Tibial artery (tissue), 4 donors: Measurements from ENCODE around the gene THTPA.

Experiments used
- DNase-seq, 2 donors: peaks; one replicate each; pipeline ENCODE4 v3.0.0-alpha.2; 2019
- H3K27ac ChIP-seq, 2 donors: fragments of 200-600 bp; sonication (generic) in 1 of 2; 1 replicate in 1 of 2; 2 replicates in 1 of 2; pipeline ENCODE4 v1.5.1; 2018 to 2019; ENCODE audit warnings: mild to moderate bottlenecking in 1 of 2
- H3K27me3 ChIP-seq, 2 donors: fragments of 200-600 bp; sonication (generic) in 1 of 2; one replicate each; pipeline versions ENCODE4 v1.5.1 to v1.6.0; 2016 to 2019
- H3K36me3 ChIP-seq, 3 donors: fragments of 200-600 bp; sonication (generic) in 2 of 3; one replicate each; pipeline ENCODE4 v1.5.1; 2016 to 2019; ENCODE audit warnings: mild to moderate bottlenecking in 2 of 3
- H3K4me1 ChIP-seq, 4 donors: fragments of 200-600 bp; sonication (generic) in 2 of 4; 1 replicate in 3 of 4; 2 replicates in 1 of 4; pipeline ENCODE4 v1.5.1; 2016 to 2019
- H3K4me3 ChIP-seq, 2 donors: fragments of 200-600 bp; sonication (generic) in 1 of 2; 1 replicate in 1 of 2; 2 replicates in 1 of 2; pipeline ENCODE4 v1.5.1; 2018 to 2019; ENCODE audit warnings: mild to moderate bottlenecking in 2 of 2
- H3K9me3 ChIP-seq, 3 donors: fragments of 200-600 bp; sonication (generic) in 1 of 3; one replicate each; pipeline ENCODE4 v1.5.1; 2016 to 2019
- intact Hi-C: fragments of 100-400 bp; cut with DNase I; formaldehyde crosslinking; loops from one replicate; pipeline ENCODE4 v1.15.0; 2023; ENCODE audit warnings: low total_unique reads
- TF ChIP-seq, protein P1 (sequence below), 2 experiments: fragments of 200-600 bp in 1 of 2; fragments of 450-650 bp in 1 of 2; IDR thresholded peaks; one replicate each; pipeline ENCODE4 v1.5.1; 2017 to 2019; ENCODE audit warnings: antibody characterized with exemption in 2 of 2, mild to moderate bottlenecking in 1 of 2, moderate library complexity in 1 of 2

Gene THTPA

DNA sequence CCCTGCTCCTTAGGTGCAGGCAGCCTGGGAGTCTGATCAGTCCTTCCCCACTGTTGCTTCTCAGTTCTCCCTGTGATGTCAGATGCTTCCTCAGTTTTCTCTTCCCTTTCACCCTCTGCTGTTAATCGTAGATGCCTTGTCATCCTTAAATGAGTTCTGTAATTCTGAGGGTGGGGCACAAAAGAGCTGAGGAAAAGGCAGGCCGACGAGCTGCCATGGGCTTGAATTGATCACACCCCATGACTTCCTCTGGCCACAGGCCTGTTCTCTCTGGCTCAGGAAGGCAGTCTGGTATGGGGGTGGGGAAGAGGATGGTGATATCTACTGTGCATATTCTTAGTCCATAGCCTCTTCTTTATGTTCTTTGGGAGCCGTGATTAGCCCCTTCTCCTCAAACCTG, 16.8 kb downstream of the THTPA start:
- Histone ChIP-seq H3K36me3 (no peaks in the 10 kb centered on the region), H3K27ac (no peak overlapping the region), H3K4me3 (no peak overlapping the region), H3K9me3 (no peaks in the 10 kb centered on the region), H3K27me3 (peaks cover 8 to 71% of the 10 kb centered on the region in 2 donors), H3K4me1 (peaks cover 0 to 23% (median 14%) of the 10 kb centered on the region in 4 donors)
- TF ChIP-seq, protein P1, sequence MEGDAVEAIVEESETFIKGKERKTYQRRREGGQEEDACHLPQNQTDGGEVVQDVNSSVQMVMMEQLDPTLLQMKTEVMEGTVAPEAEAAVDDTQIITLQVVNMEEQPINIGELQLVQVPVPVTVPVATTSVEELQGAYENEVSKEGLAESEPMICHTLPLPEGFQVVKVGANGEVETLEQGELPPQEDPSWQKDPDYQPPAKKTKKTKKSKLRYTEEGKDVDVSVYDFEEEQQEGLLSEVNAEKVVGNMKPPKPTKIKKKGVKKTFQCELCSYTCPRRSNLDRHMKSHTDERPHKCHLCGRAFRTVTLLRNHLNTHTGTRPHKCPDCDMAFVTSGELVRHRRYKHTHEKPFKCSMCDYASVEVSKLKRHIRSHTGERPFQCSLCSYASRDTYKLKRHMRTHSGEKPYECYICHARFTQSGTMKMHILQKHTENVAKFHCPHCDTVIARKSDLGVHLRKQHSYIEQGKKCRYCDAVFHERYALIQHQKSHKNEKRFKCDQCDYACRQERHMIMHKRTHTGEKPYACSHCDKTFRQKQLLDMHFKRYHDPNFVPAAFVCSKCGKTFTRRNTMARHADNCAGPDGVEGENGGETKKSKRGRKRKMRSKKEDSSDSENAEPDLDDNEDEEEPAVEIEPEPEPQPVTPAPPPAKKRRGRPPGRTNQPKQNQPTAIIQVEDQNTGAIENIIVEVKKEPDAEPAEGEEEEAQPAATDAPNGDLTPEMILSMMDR (IDR thresholded peaks at IDR 0.05): no peak
- DNase-seq: no peak
- intact Hi-C loops: no loop called here

DNA sequence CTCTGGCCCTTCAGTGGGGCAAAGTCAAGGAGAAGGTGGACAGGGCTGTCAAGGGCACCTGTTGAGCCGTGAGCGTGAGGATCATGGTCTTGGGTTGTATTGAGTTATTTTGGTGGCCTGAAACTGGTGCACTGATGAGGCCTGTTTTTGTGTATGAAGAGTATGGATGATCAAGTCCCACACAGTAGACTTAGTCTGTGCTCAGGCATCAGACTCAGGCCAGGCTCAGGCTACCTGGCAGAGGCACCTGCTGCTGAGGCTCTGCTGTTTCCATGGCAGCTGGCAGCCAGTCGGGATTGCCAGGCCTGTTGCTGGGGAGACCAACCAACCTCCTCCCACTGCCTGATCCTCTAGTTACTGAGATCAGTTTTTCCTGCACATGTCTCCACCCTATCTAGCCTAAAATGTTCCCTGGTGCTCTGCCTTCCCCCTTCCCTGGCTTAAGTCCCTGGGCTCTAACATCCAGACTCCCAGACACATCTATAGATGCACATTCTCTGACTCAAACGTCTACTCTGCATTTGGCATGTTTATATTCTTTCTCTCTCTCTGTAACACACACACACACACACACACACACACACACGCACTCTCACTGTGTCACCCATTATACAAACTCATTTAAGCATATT, 17.4 kb downstream of the THTPA start:
- no peak overlapping the region for H3K27ac ChIP-seq
- H3K27me3 ChIP-seq: peaks cover 8 to 77% of the 10 kb centered on the region in 2 donors
- no peaks in the 10 kb centered on the region for H3K36me3 ChIP-seq
- peaks cover 0 to 21% (median 15%) of the 10 kb centered on the region in 4 donors for H3K4me1 ChIP-seq
- intact Hi-C loops: no loop called here
- no peaks in the 10 kb centered on the region for H3K9me3 ChIP-seq
- TF ChIP-seq, protein P1 (IDR thresholded peaks at IDR 0.05): no peak
- no peak overlapping the region for H3K4me3 ChIP-seq
- no peak for DNase-seq

DNA sequence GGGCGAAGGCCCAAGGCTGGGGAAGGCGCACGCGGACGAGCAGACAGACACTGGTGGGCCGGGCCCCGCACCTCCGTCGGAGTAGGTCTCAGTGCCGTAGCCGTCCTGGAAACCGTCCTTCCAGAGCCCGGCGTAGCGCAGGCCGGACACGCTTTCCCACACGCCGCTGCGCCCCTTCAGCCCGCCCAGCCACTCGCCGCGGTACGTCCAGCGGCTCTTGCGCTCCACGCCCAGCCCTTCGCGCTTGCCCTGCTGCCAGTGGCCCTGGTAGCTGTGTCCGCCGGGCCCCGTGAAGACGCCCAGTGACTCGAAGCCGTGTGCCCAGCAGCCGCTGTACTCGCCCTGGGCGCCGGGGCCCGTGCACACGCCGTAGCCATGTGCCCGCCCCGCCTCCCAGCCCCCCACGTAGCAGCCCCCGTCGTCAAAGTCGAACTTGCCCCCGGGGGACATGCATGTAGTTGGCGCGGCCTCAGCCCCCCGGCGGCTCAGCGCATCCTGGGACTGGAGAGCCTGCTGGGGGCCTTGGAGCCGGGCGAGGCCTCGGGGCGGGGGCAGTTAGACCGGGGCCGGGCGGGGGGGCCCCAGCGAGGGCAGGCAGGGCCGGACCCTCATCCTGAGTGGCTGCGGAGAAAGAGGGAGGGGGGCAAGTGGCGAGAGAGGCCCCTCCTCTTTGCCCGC, 21.1 kb downstream of the THTPA start:
- Histone ChIP-seq H3K4me3 (peak overlapping the region in 1 of 2 donors; percentile 40), H3K27me3 (peaks cover 8 to 82% of the 10 kb centered on the region in 2 donors), H3K27ac (no peak overlapping the region), H3K4me1 (peaks cover 0 to 24% (median 16%) of the 10 kb centered on the region in 4 donors), H3K9me3 (no peaks in the 10 kb centered on the region), H3K36me3 (no peaks in the 10 kb centered on the region)
- TF ChIP-seq, protein P1 (IDR thresholded peaks at IDR 0.05): no peak
- DNase-seq: no peak
- intact Hi-C loops: no loop called here

DNA sequence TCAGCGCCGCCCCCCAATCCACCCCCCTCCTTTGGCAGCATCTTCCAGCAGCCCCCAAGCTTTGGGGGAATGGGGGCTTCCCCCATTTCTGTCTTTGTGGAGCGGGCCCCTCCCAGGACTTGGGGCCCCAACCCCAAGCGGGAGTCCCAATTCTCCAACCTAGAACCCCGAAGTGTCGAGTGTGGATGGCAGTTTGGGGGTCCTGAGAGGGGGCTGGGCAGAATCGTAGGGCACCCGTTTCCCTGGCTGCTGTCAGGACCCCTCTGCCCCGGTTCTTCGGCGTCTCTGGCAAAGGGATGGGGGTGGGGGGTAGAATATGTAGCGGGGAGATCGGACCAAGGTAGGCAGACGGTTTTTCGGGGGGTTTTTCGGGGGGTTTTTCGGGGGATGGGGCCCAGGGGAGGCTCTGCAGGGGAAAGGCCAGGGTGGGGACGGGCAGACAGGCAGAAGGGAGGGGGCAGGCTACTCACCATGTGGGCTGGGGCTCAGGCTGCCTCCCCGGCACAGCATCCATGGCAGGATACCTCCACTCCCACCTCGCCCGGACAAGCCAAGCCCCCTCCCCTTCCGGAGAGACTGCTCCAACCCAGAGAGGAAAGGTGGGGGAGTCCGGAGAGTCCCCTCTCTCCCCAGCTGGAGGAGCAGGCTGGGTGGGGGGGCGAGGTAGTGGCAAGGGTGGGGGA, 21.8 kb downstream of the THTPA start:
- H3K27ac ChIP-seq: no peak overlapping the region
- peak overlapping the region in 1 of 2 donors; percentile 40 for H3K4me3 ChIP-seq
- no peak for DNase-seq
- no peaks in the 10 kb centered on the region for H3K36me3 ChIP-seq
- intact Hi-C loops: no loop called here
- no peaks in the 10 kb centered on the region for H3K9me3 ChIP-seq
- TF ChIP-seq, protein P1 (IDR thresholded peaks at IDR 0.05): no peak
- H3K27me3 ChIP-seq: peaks cover 8 to 83% of the 10 kb centered on the region in 2 donors
- peaks cover 0 to 24% (median 16%) of the 10 kb centered on the region in 4 donors for H3K4me1 ChIP-seq

DNA sequence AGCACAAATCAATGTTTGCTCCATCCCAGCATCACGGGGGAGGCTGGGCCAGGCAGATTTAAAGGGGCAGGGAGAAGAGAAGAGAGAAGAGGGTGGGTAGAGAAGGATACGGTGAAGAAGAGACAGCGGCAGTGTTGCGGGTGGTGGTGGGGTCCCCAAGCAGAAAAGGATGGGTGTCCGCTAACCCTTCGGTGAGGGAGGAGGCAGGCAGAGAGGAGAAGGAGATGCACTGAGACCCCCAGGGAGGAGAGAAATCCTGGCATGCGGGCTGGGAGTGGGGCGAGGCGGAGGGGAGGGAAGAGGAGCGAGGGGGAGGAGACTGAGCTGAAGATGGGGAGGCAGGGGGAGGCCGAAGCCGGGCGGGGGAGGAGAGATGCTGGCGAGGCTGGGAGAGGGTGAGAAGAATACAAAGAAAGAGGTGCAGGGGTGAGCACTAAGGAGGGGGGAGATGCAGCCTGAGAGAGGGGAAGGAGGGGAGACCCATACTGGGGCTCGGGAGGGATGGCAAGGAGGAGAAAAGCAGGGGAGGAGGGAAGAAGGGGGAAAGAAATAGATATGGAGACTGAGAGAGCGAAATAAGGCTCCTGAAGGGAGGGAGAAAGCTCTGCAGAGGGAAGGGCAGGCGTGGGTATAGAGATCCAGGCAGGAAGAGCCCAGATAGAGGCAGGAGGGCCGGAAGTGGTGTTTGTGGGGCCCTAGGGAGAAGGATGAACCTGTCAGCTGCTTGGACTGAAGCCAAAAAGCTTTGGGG, 22.7 kb downstream of the THTPA start, which contains the start of gene JPH4:
Gene JPH4 (minus strand): TSS at position 231 of the 751 bp plus-strand sequence. CDS start 1,337 bp downstream, outside the sequence.
- TF ChIP-seq, protein P1 (IDR thresholded peaks at IDR 0.05): no peak
- Histone ChIP-seq H3K4me3 (no peak within 1 kb of the TSS), H3K27me3 (peaks cover 8 to 79% of the 10 kb centered on the region in 2 donors), H3K27ac (no peak within 1 kb of the TSS), H3K9me3 (no peaks in the 10 kb centered on the region), H3K4me1 (peaks cover 0 to 24% (median 16%) of the 10 kb centered on the region in 4 donors), H3K36me3 (no peaks in the 10 kb centered on the region)
- intact Hi-C loops: no loop called here
- DNase-seq: no peak
